BE2C (cell line): ENCODE measurements around the gene CLCN1.
A peak's percentile ranks its signal among the peaks of the same experiment; 100 is the strongest.

Experiments used
- DNase-seq: peaks from one replicate; pipeline ENCODE4 v3.0.0-alpha.2; 2020
- H3K27me3 ChIP-seq: fragments of 250-450 bp; sonication (Bioruptor Pico); 2 replicates; pipeline ENCODE4 v1.5.1; 2020; ENCODE audit warnings: mild to moderate bottlenecking
- H3K36me3 ChIP-seq: fragments of 250-450 bp; sonication (Bioruptor Pico); 2 replicates; pipeline ENCODE4 v1.5.1; 2020; ENCODE audit warnings: mild to moderate bottlenecking
- H3K4me1 ChIP-seq: fragments of 250-450 bp; sonication (Bioruptor Pico); 2 replicates; pipeline ENCODE4 v1.5.1; 2020
- H3K4me3 ChIP-seq: 2 replicates; pipeline ENCODE4 v1.5.1; 2011; ENCODE audit warnings: low read depth, low read length
- H3K9me3 ChIP-seq: fragments of 250-450 bp; sonication (Bioruptor Pico); 2 replicates; pipeline ENCODE4 v1.5.1; 2020
- CTCF ChIP-seq: IDR thresholded peaks from 2 replicates; pipeline ENCODE4 v1.5.1; 2012; ENCODE audit warnings: mild to moderate bottlenecking, low read depth, low read length

The CLCN1 gene

GRCh38 chr7:143384661-143385631 is 69.0 kb downstream of the CLCN1 start:
- H3K27me3 ChIP-seq: no peaks in the 10 kb centered on the region
- no peak for TF ChIP-seq CTCF
- H3K4me1 ChIP-seq: no peaks in the 10 kb centered on the region; the same call in none of the 2 replicates
- H3K9me3 ChIP-seq: no peaks in the 10 kb centered on the region
- H3K4me3 ChIP-seq: no peak overlapping the region
- DNase-seq: no peak
- H3K36me3 ChIP-seq: peaks cover 26% of the 10 kb centered on the region

- DNase-seq: peak; percentile 44
- no peak for TF ChIP-seq CTCF
- Histone ChIP-seq H3K36me3 (peaks cover 35% of the 10 kb centered on the region), H3K9me3 (no peaks in the 10 kb centered on the region), H3K4me3 (no peak overlapping the region), H3K4me1 (no peaks in the 10 kb centered on the region; the same call in none of the 2 replicates), H3K27me3 (no peaks in the 10 kb centered on the region)
These were observed 70.2 kb downstream of the CLCN1 start for GRCh38 chr7:143385891-143386781.

GRCh38 chr7:143387156-143387975 is 71.5 kb downstream of the CLCN1 start:
- DNase-seq: no peak
- H3K4me3 ChIP-seq: no peak overlapping the region
- H3K9me3 ChIP-seq: no peaks in the 10 kb centered on the region
- peaks cover 43% of the 10 kb centered on the region for H3K36me3 ChIP-seq
- H3K4me1 ChIP-seq: no peaks in the 10 kb centered on the region; the same call in none of the 2 replicates
- peak; percentile 18; the same call in 1 of the 2 replicates for TF ChIP-seq CTCF
- H3K27me3 ChIP-seq: no peaks in the 10 kb centered on the region

- peaks cover 1% of the 10 kb centered on the region; the same call in 1 of the 2 replicates for H3K4me1 ChIP-seq
- TF ChIP-seq CTCF: no peak
- H3K27me3 ChIP-seq: no peaks in the 10 kb centered on the region
- no peak overlapping the region for H3K4me3 ChIP-seq
- no peak for DNase-seq
- peaks cover 38% of the 10 kb centered on the region for H3K36me3 ChIP-seq
- H3K9me3 ChIP-seq: no peaks in the 10 kb centered on the region
These were observed 72.1 kb downstream of the CLCN1 start for GRCh38 chr7:143388051-143388450.

GRCh38 chr7:143388491-143389101 is 72.7 kb downstream of the CLCN1 start:
- no peak overlapping the region for H3K4me3 ChIP-seq
- DNase-seq: no peak
- no peaks in the 10 kb centered on the region for H3K9me3 ChIP-seq
- TF ChIP-seq CTCF: no peak
- peaks cover 6% of the 10 kb centered on the region; the same call in 1 of the 2 replicates for H3K4me1 ChIP-seq
- H3K36me3 ChIP-seq: peaks cover 35% of the 10 kb centered on the region
- no peaks in the 10 kb centered on the region for H3K27me3 ChIP-seq
